NCI-H446 treated with DMSO at 0.1 percent for 48 hours (cell line): Measurements from ENCODE around the gene RLF.
"Not testable (repeated sequence)": the region's sequence is repeated elsewhere in the genome, so short reads cannot be mapped to it uniquely, and the experiment has no call there.

Experiments used
- DNase-seq: peaks from one replicate; lab custom pipeline; 2025; lab: John Stamatoyannopoulos, UW

RLF gene

GRCh38 chr1:40162753-40163441, 1.7 kb downstream of the RLF start:
- DNase-seq = no peak

- no peak for DNase-seq
Observed at GRCh38 chr1:40167317-40167716, 6.1 kb downstream of the RLF start.

DNA sequence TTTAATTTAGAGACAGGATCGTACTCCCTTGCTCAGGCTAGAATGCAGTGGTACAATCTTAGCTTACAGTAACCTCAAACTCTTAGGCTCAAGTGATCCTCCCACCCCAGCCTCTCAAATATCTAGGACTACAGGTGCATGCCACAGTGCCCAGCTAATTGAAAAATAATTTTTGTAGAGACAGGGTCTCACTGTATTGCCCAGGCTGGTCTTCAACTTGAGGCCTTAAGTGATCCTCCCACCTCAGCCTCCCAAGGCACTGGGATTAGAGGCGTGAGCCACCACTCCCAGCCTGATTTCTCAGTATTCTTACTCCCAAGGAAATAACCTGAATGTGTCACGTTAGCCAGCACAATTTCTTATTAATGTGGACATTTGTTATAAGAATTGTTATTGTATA, 9.8 kb downstream of the RLF start:
- DNase-seq = no peak

DNA sequence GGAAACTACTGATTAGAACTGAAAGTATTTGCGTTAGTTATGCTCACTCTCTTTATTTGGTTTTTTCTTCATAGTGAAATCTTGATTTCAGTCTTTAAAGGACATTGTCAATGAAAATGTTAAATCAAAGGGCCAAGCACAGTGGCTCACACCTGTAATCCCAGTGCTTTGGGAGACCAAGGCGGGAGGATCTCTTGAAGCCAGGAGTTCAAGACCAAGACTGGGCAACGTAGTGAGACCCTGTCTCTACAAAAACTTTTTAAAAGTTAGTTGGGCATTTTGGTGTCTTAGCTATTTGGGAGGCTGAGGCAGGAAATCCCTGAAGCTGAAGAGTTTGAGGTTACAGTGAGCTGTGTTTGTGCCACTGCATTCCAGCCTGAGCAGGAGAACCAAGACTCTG, 13.6 kb downstream of the RLF start:
- DNase-seq = no peak

- DNase-seq = not testable (repeated sequence)
Observed at GRCh38 chr1:40176989-40177388, 15.8 kb downstream of the RLF start.

GRCh38 chr1:40178200-40178599, 17.0 kb downstream of the RLF start:
- no peak for DNase-seq

DNA sequence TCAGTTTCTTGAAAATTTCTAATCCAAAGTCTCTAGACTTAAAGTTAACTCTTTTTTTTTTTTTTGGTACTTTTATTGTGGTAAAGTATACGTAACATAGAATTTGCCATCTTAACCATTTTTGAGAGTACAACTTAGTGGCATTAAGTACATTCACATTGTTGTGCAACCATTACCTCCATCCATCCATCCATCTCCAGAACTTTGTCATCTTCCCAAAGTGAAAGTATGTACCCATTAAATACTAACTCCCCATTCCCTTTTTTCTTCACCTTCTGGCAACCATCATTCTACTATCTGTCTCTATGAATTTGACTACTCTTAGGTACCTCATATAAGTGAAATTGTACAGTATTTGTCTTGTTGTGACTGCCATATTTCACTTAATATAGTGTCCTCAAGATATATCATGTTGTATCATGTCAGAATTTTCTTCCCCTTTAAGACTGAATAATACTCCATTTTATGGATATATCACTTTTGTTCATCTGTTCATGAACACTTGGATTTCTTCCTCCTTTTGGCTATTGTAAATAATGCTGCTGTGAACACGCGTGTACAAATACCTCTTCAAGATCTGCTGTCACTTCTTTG, 18.4 kb downstream of the RLF start:
- no peak for DNase-seq

DNA sequence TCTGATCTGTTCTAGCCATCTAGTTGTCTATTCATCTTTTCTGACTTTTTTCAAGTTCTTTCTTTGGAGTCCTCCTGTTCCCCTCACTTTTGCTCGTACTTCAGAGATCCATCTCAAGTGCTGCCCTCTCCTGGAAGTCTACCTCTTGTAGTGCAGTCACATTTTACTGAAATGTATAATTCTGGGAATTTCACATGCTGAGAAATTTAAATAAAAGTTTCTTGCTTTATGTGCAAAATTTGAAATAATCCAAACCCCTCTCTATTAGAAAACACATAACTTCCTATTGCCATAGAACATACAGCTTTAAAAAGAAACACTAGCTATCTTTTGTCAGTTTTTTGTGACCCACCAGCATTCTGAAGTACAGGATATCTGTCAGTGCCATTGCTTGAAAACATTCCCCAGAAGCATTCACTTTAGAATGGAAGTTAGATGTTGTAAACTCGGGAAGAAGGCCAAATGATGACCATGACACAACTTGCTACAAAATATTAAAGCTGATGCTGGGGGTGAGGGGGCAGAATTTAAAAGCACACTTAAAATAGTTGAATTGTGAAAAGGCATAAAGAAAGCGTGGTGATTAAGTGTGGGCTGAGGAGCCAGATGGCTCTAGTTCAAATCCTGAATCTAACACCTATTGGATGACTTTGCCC, 22.0 kb downstream of the RLF start:
- no peak for DNase-seq

- no peak for DNase-seq
Observed at GRCh38 chr1:40184193-40184592, 23.0 kb downstream of the RLF start.

DNA sequence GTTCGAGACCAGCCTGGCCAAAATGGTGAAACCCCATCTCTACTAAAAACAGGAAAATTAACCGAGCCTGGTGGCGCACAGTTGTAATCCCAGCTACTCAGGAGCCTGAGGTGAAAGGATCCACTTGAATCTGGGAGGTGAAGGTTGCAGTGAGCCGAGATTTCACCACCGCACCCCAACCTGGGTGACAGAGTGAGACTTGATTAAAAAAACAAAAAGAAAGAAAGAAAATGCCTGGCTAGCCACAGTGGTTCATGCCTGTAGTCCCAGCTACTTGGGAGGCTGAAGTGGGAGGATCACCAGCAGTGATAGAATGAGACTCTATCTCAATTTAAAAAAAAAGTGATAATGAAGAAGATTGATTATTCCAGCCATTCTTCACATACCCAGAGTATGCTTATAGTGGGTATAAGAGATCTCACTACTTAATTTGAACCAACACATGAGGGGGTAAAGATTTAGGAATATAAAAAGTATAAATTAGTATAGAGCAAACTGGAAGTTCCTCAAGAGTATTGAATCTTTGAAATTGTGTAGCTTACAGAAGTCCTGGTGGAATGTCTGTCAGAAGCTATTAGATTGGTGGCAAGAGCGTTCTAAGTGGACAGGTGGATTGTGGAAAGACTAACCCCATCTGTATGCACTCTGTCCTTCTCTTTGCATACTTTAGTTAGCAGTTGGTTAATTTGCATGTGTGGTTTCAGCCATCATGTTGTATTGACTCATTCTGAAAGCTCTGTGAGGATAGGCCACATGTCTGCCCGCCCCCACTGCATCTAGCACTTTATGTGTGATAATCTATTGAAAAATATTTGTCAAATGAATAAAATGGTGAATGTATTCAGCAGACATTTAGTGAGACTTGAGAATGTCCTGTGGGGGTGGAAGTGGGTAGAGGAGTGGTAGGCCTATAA, 25.0 kb downstream of the RLF start:
- DNase-seq = no peak

GRCh38 chr1:40187399-40187798, 26.2 kb downstream of the RLF start:
- DNase-seq = no peak

- DNase-seq = not testable (repeated sequence)
Observed at GRCh38 chr1:40194639-40195038, 33.5 kb downstream of the RLF start.

DNA sequence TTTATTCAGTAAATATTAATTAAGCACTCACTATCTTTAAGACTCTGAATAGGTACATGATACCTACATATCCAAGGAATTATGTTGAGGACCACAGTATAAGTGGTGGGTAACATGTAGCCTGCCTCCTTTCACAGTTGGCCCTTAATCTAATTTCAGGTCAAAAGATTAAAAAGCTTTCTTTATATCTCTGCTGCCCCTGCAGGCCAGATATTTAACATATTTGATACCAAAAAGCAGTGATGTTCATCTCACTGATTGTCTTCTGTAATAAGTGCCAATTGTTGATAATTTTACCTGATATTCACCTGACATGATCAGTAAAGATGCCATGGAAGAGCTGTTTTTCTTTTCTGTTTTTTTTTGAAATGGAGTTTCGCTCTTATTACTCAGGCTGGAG, 36.5 kb downstream of the RLF start:
- DNase-seq = no peak

GRCh38 chr1:40199126-40199525, 37.9 kb downstream of the RLF start:
- no peak for DNase-seq

DNA sequence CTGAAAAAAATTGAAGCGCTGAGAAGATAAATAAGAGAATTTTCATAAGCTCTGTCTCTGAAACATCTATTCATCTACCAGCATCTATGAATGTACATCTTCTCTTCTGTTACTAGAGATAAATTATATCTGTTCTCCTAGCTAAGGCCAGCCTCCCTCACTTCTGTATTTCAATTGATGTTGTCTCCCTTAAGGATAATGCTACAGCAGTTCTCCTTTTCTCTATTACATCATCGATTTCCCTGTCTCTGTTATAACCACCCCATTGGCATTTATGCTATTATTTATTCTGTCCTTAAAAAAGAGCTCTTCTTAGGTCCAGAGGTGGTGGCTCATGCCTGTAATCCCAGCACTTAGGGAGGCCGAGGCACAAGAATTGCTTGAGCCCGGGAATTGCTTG, 43.7 kb downstream of the RLF start:
- no peak for DNase-seq

DNA sequence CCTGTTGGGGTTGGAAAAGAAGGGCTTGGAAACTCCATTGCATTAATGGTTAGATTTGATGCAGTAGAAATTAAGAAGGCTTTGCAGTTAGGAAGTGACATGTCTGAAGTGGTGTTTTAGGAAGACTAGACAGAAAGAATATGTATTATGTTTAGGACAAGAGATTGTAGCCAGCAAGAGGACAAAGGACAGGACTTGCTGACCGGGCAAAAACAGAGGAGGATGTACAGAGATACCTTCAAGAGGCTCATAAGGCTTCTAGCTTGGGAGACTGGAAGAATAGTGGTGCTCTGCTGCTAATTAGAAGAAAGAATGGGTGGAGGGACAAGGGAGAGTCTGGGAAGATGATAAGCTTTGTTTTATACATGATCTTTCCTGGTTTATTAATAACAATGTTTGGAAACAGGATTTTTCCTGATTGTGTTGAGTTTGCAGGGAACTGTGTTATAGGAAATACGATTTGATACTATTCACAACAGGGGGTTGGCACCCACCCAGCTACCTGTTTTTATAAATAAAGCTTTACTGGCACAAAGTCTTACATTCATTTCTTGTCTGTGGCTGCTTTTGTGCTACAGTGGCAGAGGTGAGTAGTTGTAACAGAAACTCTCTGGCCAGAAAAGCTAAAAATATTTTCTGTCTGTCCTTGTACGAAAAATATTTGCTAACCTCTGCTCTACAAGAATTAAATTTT, 49.5 kb downstream of the RLF start:
- DNase-seq = no peak

DNA sequence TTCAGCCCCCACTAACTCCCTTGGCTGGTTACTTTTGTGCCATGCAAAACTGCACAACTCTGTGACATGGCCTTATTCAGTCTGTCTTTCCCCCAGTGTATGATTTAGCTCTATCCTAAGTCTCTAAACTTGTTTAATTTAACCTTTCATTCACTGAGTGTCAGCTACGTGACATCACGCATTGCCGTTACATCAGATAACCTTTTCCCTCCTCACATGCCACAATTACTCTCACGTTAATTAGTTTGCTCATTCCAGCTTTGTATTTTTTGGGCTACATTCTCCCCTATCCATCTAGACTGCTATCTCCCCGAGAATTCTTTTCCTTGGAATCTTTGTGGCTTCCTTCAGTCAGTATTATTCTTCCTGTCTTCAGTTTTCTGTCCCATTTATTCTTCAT, 57.1 kb downstream of the RLF start:
- no peak for DNase-seq

- not testable (repeated sequence) for DNase-seq
Observed at GRCh38 chr1:40221471-40221905, 60.3 kb downstream of the RLF start.

DNA sequence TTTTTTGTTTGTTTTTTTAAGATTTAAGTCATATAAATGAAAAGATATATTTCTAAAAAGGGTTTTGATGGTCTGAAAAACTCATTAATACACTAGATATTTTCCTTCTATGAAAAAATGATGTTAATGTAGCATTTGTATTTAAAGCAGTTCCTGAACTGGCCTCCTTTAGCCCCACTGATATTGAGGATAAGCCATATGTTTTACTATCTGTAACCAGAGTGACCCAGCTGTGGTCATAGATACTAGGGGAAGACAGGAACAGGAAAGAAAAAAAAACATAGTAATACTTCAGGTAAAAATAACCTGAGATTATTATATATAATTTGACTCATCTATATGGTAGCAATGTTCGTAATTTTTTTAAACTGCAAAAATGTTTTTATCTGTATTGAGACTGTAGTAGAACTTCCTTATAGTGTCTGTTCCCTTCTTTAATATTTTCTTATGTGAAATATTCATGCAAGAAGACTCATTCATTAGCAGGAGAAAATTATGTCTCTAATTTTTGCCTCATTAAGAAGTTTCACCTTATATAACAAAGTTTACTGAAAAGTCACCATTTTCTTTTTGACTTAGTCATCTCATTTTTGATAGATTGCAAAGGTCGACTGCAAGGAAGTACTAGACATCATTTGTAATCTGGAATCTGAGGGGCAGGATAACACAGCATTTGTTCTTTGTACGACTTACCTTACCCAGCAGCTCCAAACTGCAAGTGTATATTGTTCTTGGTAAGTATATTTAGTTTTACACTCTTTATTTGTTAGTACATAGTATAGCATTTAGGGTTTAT, 61.0 kb downstream of the RLF start:
- no peak for DNase-seq

DNA sequence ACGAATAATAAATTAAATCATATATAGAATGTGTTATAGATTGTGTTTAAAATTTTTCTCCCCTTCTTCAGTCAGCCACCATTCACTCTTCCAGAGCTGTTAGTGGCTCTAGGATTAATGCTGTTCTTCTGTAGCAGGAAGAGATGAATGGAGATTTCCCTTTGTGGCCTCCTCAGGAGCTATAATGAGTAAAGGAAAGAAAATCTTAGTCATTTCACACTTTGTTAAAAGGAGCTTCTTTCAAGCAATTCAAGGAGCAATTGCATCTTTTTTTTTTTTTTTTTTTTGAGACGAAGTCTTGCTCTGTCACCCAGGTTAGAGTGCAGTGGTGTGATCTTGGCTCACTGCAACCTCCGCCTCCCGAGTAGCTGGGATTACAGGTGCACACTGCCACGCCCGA, 62.9 kb downstream of the RLF start:
- DNase-seq = no peak

DNA sequence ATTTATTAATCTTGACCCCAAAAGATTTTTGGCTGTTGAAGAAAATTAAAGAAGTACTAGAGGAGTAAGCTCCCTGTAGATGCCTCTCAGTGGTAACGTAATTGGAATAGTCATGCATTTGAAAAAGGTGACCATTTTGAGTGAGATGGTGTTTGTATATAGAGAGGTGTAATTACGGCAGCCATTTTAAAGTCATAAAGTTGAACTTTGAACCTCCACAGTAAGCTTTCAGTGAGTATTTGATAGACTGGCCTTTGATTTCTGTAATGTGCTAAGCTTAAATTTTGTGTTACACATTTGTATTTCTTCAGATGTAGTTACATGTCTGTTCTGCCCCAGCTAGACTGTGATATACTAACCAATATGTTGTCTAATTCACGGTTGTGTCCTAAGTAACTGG, 65.0 kb downstream of the RLF start:
- no peak for DNase-seq
